Measurements from ENCODE around the gene MTMR6. TPM values are rescaled to one million over a fixed set of nuclear protein-coding genes. Genes with fewer than 3 reads are reported as not detected.

Gene MTMR6
- total RNA-seq, 2 experiments from 2014 or later = 6.4 to 17.3 TPM

- Histone ChIP-seq H4K20me1 (ENCODE audit: insufficient read depth, low read length) (no peaks in the 10 kb centered on the region), H2AFZ (ENCODE audit: low read length) (no peak overlapping the region), H3K9me3 (ENCODE audit: low read length) (no peaks in the 10 kb centered on the region), H3K9me2 (ENCODE audit: insufficient read depth, low read length) (no peaks in the 10 kb centered on the region), H3K4me1 (ENCODE audit: insufficient read depth, low read length, poor library complexity, severe bottlenecking) (no peaks in the 10 kb centered on the region), H3K4me2 (ENCODE audit: low read length) (no peak overlapping the region), H3K27ac (ENCODE audit: low read depth, low read length, poor library complexity, severe bottlenecking) (no peak overlapping the region), H3K36me3 (ENCODE audit: insufficient read depth, low read length) (no peaks in the 10 kb centered on the region), H3K79me2 (ENCODE audit: insufficient read depth, low read depth, low read length) (no peaks in the 10 kb centered on the region), H3K4me3 (ENCODE audit: low read depth, low read length, poor library complexity, severe bottlenecking) (no peak overlapping the region)
- ChIA-PET POLR2A (interaction anchor here (0.6 to 0.7 kb wide), 2 partner anchors 1126 to 1169 kb away, joined by 3 to 8 read pairs; no protein-coding TSS in a partner anchor), CTCF (ENCODE audit: unreplicated experiment) (interaction anchor here (0.6 kb wide), 1 partner anchor 538 kb away, joined by 3 read pairs; no protein-coding TSS in a partner anchor)
- DNase-seq (ENCODE audit: low spot score) = no peak
- intact Hi-C loops (cut with micrococcal nuclease; ENCODE audit: unreplicated experiment) = no loop called here
- BruUV-seq (replicated peaks) = no TSS peak
- TF ChIP-seq, protein P1, sequence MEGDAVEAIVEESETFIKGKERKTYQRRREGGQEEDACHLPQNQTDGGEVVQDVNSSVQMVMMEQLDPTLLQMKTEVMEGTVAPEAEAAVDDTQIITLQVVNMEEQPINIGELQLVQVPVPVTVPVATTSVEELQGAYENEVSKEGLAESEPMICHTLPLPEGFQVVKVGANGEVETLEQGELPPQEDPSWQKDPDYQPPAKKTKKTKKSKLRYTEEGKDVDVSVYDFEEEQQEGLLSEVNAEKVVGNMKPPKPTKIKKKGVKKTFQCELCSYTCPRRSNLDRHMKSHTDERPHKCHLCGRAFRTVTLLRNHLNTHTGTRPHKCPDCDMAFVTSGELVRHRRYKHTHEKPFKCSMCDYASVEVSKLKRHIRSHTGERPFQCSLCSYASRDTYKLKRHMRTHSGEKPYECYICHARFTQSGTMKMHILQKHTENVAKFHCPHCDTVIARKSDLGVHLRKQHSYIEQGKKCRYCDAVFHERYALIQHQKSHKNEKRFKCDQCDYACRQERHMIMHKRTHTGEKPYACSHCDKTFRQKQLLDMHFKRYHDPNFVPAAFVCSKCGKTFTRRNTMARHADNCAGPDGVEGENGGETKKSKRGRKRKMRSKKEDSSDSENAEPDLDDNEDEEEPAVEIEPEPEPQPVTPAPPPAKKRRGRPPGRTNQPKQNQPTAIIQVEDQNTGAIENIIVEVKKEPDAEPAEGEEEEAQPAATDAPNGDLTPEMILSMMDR (conservative IDR thresholded peaks at IDR 0.05; ENCODE audit: low read length) = no peak
- no peak for TF ChIP-seq EZH2phosphoT487 (IDR thresholded peaks at IDR 0.05; ENCODE audit: borderline replicate concordance, low read depth, low read length)
These were observed 73.6 kb downstream of the MTMR6 start for GRCh38 chr13:25213715-25214114.

DNA sequence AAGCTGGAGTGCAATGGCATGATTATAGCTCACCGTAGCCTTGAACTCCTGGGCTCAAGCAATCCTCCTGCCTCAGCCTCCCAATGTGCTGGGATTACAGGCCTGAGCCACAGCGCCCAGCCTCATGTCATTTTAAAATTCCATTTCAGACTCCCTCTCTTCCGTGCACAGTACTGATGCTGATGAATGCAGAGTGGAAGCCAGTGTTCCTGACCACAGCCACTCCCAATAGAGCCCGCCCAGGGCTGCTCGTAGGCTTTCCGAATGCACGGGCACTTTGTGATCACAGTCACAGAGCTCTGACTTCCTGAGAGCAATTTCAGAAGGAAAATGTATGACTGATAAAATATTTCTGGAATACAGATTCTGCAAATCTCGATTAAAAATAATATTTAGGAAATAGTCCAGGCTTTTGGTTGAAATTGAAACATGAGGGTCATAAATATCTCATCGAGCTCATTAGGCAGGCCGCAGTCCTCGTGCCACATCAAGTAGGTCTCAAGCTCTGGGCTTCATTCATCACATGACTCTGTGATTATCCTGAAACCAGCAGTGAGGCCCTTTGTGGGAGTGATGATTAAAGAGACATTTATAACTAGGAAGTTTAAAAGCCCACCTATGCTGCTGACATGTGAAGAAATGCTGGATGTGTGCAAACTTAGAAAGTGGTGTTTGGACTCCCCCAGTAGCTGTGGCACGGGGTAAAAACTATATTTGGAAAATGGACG is 76.3 kb downstream of the MTMR6 start:
- Histone ChIP-seq H3K79me2 (ENCODE audit: insufficient read depth, low read depth, low read length) (no peaks in the 10 kb centered on the region), H3K4me1 (ENCODE audit: insufficient read depth, low read length, poor library complexity, severe bottlenecking) (no peaks in the 10 kb centered on the region), H2AFZ (ENCODE audit: low read length) (no peak overlapping the region), H3K4me3 (ENCODE audit: low read depth, low read length, poor library complexity, severe bottlenecking) (no peak overlapping the region), H3K27ac (ENCODE audit: low read depth, low read length, poor library complexity, severe bottlenecking) (no peak overlapping the region), H3K9me3 (ENCODE audit: low read length) (no peaks in the 10 kb centered on the region), H4K20me1 (ENCODE audit: insufficient read depth, low read length) (no peaks in the 10 kb centered on the region), H3K9me2 (ENCODE audit: insufficient read depth, low read length) (no peaks in the 10 kb centered on the region), H3K36me3 (ENCODE audit: insufficient read depth, low read length) (no peaks in the 10 kb centered on the region), H3K4me2 (ENCODE audit: low read length) (no peak overlapping the region)
- CTCF ChIA-PET (ENCODE audit: unreplicated experiment) = no interaction called here
- POLR2A ChIA-PET = no interaction called here
- DNase-seq (ENCODE audit: low spot score) = no peak
- intact Hi-C loops (cut with micrococcal nuclease; ENCODE audit: unreplicated experiment) = no loop called here
- TF ChIP-seq, protein P1 (conservative IDR thresholded peaks at IDR 0.05; ENCODE audit: low read length) = no peak
- TF ChIP-seq EZH2phosphoT487 (IDR thresholded peaks at IDR 0.05; ENCODE audit: borderline replicate concordance, low read depth, low read length) = no peak
- no TSS peak for BruUV-seq (replicated peaks)

DNA sequence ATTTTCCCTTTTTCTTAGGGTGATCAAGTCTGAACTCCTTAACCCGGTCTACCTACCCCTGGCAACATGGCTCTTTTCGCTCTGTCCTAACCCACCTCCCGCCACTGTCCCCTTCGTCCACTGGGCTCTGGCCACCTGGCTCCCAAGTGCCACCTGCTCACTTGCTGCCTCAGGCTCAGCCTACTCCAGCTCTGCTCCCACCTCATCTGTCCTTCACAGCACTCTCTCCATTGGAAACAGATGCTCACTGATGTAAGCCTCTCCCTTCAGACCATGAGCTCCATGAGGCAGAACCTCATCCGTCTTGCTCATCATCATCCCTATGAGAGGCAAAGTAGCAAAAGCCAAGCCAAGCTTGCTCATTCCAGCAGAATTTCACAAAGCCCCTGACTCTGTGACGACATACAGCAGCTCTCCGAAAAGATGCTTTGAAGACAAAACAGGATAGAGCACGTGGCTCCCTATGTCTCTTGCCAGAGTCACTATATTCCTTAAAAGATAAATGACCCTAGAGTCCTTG is 79.9 kb downstream of the MTMR6 start:
- no peak overlapping the region for H3K4me2 ChIP-seq (ENCODE audit: low read length)
- H3K27ac ChIP-seq (ENCODE audit: low read depth, low read length, poor library complexity, severe bottlenecking) = no peak overlapping the region
- DNase-seq (ENCODE audit: low spot score) = no peak
- peaks cover 26% of the 10 kb centered on the region for H3K4me1 ChIP-seq (ENCODE audit: insufficient read depth, low read length, poor library complexity, severe bottlenecking)
- H3K36me3 ChIP-seq (ENCODE audit: insufficient read depth, low read length) = no peaks in the 10 kb centered on the region
- H4K20me1 ChIP-seq (ENCODE audit: insufficient read depth, low read length) = no peaks in the 10 kb centered on the region
- CTCF ChIA-PET (ENCODE audit: unreplicated experiment) = no interaction called here
- no peaks in the 10 kb centered on the region for H3K9me3 ChIP-seq (ENCODE audit: low read length)
- POLR2A ChIA-PET = no interaction called here
- TF ChIP-seq, protein P1 (conservative IDR thresholded peaks at IDR 0.05; ENCODE audit: low read length) = no peak
- no peak for TF ChIP-seq EZH2phosphoT487 (IDR thresholded peaks at IDR 0.05; ENCODE audit: borderline replicate concordance, low read depth, low read length)
- intact Hi-C loops (cut with micrococcal nuclease; ENCODE audit: unreplicated experiment) = no loop called here
- no peak overlapping the region for H2AFZ ChIP-seq (ENCODE audit: low read length)
- H3K4me3 ChIP-seq (ENCODE audit: low read depth, low read length, poor library complexity, severe bottlenecking) = no peak overlapping the region
- H3K9me2 ChIP-seq (ENCODE audit: insufficient read depth, low read length) = no peaks in the 10 kb centered on the region
- H3K79me2 ChIP-seq (ENCODE audit: insufficient read depth, low read depth, low read length) = no peaks in the 10 kb centered on the region
- no TSS peak for BruUV-seq (replicated peaks)
